ENCODE data around the gene TUBE1.

Gene TUBE1

DNA sequence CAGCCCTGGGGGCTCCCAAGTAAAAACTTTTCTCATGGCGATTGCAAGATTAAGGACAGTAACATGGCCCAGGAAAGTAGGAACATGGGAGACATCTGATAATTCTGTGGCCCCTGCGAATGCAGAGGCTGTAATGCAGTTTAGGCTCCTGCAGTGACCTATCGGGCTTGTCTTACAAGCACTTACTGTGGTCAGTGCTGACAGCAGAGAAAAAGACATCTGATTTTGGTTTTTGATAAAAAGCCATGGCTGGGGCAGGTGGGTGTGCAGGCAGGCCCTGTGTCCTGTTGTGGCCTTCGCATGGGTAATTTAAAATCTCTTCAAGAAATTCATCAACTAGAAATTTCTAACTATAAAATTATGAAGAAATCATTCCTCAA is 52.7 kb downstream of the TUBE1 start:
- DNase-seq (ENCODE audit: extremely low read depth, low read depth) = no peak
- no peak overlapping the region for H3K4me3 ChIP-seq (replicated peaks; ENCODE audit: low read depth, low read length)
- no peak for TF ChIP-seq CTCF (IDR thresholded peaks at IDR 0.05; ENCODE audit: low read depth, low read length, missing control alignments)

GRCh38 chr6:112033791-112034615 is 53.3 kb downstream of the TUBE1 start:
- no peak overlapping the region for H3K4me3 ChIP-seq (replicated peaks; ENCODE audit: low read depth, low read length)
- no peak for DNase-seq (ENCODE audit: extremely low read depth, low read depth)
- no peak for TF ChIP-seq CTCF (IDR thresholded peaks at IDR 0.05; ENCODE audit: low read depth, low read length, missing control alignments)

- no peak for TF ChIP-seq CTCF (IDR thresholded peaks at IDR 0.05; ENCODE audit: low read depth, low read length, missing control alignments)
- DNase-seq (ENCODE audit: extremely low read depth, low read depth) = no peak
- H3K4me3 ChIP-seq (replicated peaks; ENCODE audit: low read depth, low read length) = no peak overlapping the region
These were observed 54.6 kb downstream of the TUBE1 start for GRCh38 chr6:112032728-112033127.

DNA sequence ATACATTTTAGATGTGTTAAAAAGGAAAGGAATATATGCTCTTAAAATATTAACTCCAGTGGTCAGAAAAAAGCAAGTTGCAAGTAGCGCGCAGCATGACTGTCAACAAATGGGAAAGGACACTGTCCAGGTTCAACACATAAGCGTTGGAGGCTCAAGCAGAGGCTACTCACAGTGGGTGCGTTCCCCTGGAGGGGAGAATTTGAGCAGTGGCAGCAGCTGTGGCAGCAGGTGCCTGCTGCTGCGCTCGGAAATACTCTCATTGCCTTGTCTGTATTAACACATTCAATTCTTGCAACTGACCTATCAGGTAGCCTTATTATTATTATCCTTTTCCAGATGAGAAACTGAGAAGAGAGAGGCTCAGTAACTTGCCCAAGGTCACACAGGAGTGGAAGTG is 55.3 kb downstream of the TUBE1 start:
- no peak overlapping the region for H3K4me3 ChIP-seq (replicated peaks; ENCODE audit: low read depth, low read length)
- no peak for TF ChIP-seq CTCF (IDR thresholded peaks at IDR 0.05; ENCODE audit: low read depth, low read length, missing control alignments)
- no peak for DNase-seq (ENCODE audit: extremely low read depth, low read depth)

- DNase-seq (ENCODE audit: extremely low read depth, low read depth) = no peak
- no peak for TF ChIP-seq CTCF (IDR thresholded peaks at IDR 0.05; ENCODE audit: low read depth, low read length, missing control alignments)
- no peak overlapping the region for H3K4me3 ChIP-seq (replicated peaks; ENCODE audit: low read depth, low read length)
These were observed 56.2 kb downstream of the TUBE1 start for GRCh38 chr6:112030961-112031660.

DNA sequence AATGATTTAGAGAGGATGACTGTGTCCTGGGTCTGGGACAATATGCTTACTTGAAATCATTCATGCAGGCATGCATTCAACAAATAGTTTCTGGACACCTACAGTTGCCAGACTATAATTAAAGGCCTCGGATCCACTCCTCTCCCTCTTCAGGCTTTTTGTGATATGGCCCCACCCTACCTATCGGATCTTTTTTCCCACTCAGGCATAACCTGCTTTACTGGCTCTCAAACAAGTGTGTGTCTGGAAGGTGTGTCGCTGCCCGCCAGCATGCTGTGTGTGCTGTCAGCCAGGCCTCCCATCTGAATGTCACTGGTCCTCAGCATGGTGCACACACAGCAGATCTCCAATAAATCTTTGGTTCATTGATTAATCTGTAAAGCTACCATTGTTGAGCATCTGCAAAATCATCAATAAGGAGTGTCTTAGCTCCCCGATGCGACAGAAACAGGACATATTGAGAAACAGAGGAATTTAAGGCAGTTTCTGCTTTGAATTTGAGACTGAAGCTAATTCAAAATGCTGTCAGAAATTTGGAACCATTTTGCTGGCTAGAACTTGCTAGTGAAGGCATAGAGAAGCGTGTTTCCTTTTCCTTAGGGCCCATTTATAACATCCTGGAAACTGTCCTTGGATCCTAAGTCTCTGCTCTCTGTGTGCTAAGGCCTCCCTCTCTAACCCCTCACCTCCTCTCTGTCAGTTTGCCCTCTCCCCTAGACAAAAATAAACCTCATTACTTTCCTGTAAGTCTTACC is 56.9 kb downstream of the TUBE1 start:
- no peak for DNase-seq (ENCODE audit: extremely low read depth, low read depth)
- no peak overlapping the region for H3K4me3 ChIP-seq (replicated peaks; ENCODE audit: low read depth, low read length)
- no peak for TF ChIP-seq CTCF (IDR thresholded peaks at IDR 0.05; ENCODE audit: low read depth, low read length, missing control alignments)

Measured in HFF-Myc (cell line).